HEK293T (cell line): ENCODE data around the gene MGMT.

Experiments
- CTCF ChIA-PET: fragments of 350-600 bp; formaldehyde crosslinking; extraction: SDS; loops from one replicate; lab custom pipeline; 2021; ENCODE audit warnings: antibody characterized with exemption, inconsistent platforms; lab: Yijun Ruan, JAX
- POLR2A ChIA-PET: fragments of 350-600 bp; formaldehyde crosslinking; extraction: SDS; loops from one replicate; lab custom pipeline; 2020; ENCODE audit warnings: antibody characterized with exemption, inconsistent platforms; lab: Yijun Ruan, JAX
- DNase-seq: peaks from one replicate; pipeline ENCODE4 v3.0.0; 2012; ENCODE audit warnings: mixed read lengths; ENCODE audit errors: extremely low spot score
- ARNT ChIP-seq: fragments of 450-650 bp; IDR thresholded peaks from 2 replicates; pipeline ENCODE4 v1.6.1; 2017; ENCODE audit warnings: mild to moderate bottlenecking
- BHLHE40 ChIP-seq: fragments of 450-650 bp; IDR thresholded peaks from 2 replicates; pipeline ENCODE4 v1.6.1; 2016; ENCODE audit warnings: mild to moderate bottlenecking, moderate library complexity, borderline replicate concordance
- CTBP1 ChIP-seq: fragments of 450-650 bp; IDR thresholded peaks from 2 replicates; pipeline ENCODE4 v1.6.1; 2016; ENCODE audit warnings: borderline replicate concordance
- ELF4 ChIP-seq: fragments of 450-650 bp; IDR thresholded peaks from 2 replicates; pipeline ENCODE4 v1.6.1; 2017; ENCODE audit warnings: antibody characterized with exemption
- FOXA1 ChIP-seq: fragments of 450-650 bp; IDR thresholded peaks from 2 replicates; pipeline ENCODE4 v1.6.1; 2016; ENCODE audit warnings: mild to moderate bottlenecking
- FOXK2 ChIP-seq: fragments of 450-650 bp; IDR thresholded peaks from 2 replicates; pipeline ENCODE4 v1.6.1; 2016; ENCODE audit warnings: mild to moderate bottlenecking
- FOXM1 ChIP-seq: fragments of 450-650 bp; IDR thresholded peaks from 2 replicates; pipeline ENCODE4 v1.6.1; 2017; ENCODE audit warnings: mild to moderate bottlenecking, borderline replicate concordance
- HDGF ChIP-seq: fragments of 450-650 bp; IDR thresholded peaks from 2 replicates; pipeline ENCODE4 v1.6.1; 2017; ENCODE audit warnings: antibody characterized with exemption, borderline replicate concordance
- L3MBTL2 ChIP-seq: fragments of 450-650 bp; conservative IDR thresholded peaks from 2 replicates; pipeline ENCODE4 v1.6.1; 2016; ENCODE audit warnings: mild to moderate bottlenecking
- LEF1 ChIP-seq: fragments of 450-650 bp; IDR thresholded peaks from 2 replicates; pipeline ENCODE4 v1.6.1; 2017; ENCODE audit warnings: mild to moderate bottlenecking, borderline replicate concordance
- NFRKB ChIP-seq: fragments of 450-650 bp; IDR thresholded peaks from 2 replicates; pipeline ENCODE4 v1.6.1; 2016; ENCODE audit warnings: mild to moderate bottlenecking, moderate library complexity
- PKNOX1 ChIP-seq: fragments of 450-650 bp; IDR thresholded peaks from 2 replicates; pipeline ENCODE4 v1.6.1; 2016
- SP1 ChIP-seq: fragments of 450-650 bp; IDR thresholded peaks from 2 replicates; pipeline ENCODE4 v1.6.1; 2017
- SUZ12 ChIP-seq: fragments of 450-650 bp; IDR thresholded peaks from 2 replicates; pipeline ENCODE4 v1.6.1; 2016; ENCODE audit warnings: mild to moderate bottlenecking
- TARDBP ChIP-seq: fragments of 450-650 bp; IDR thresholded peaks from 2 replicates; pipeline ENCODE4 v1.6.1; 2016
- ZNF384 ChIP-seq: fragments of 450-650 bp; IDR thresholded peaks from 2 replicates; pipeline ENCODE4 v1.6.1; 2016

Gene MGMT

GRCh38 chr10:129809431-129809830 lies 342.4 kb downstream of the MGMT start:
- no peak for DNase-seq
- ChIA-PET CTCF (no interaction called here), POLR2A (no interaction called here)
- TF ChIP-seq FOXK2 (no peak), CTBP1 (no peak), TARDBP (no peak), LEF1 (no peak), SP1 (no peak), L3MBTL2 (no peak), ARNT (no peak), HDGF (no peak), ELF4 (no peak), ZNF384 (no peak), NFRKB (no peak), FOXM1 (no peak), FOXA1 (no peak), SUZ12 (no peak), BHLHE40 (no peak), PKNOX1 (no peak)

GRCh38 chr10:129809841-129810240 lies 342.8 kb downstream of the MGMT start:
- ChIA-PET POLR2A (no interaction called here), CTCF (no interaction called here)
- no peak for DNase-seq
- TF ChIP-seq L3MBTL2: no peak
- no peak for TF ChIP-seq FOXK2
- no peak for TF ChIP-seq NFRKB
- no peak for TF ChIP-seq SUZ12
- TF ChIP-seq BHLHE40: no peak
- TF ChIP-seq ELF4: no peak
- TF ChIP-seq HDGF: no peak
- TF ChIP-seq FOXM1: no peak
- TF ChIP-seq ZNF384: no peak
- TF ChIP-seq ARNT: no peak
- no peak for TF ChIP-seq TARDBP
- no peak for TF ChIP-seq PKNOX1
- no peak for TF ChIP-seq LEF1
- no peak for TF ChIP-seq SP1

- TF ChIP-seq BHLHE40: no peak
- TF ChIP-seq FOXK2: no peak
- no peak for TF ChIP-seq SP1
- TF ChIP-seq ELF4: no peak
- no peak for TF ChIP-seq ZNF384
- TF ChIP-seq ARNT: no peak
- no peak for TF ChIP-seq FOXM1
- TF ChIP-seq HDGF: no peak
- TF ChIP-seq LEF1: no peak
- no peak for TF ChIP-seq CTBP1
- TF ChIP-seq FOXA1: no peak
- no peak for TF ChIP-seq NFRKB
- TF ChIP-seq PKNOX1: no peak
- TF ChIP-seq TARDBP: no peak
- DNase-seq: no peak
- ChIA-PET POLR2A (no interaction called here), CTCF (no interaction called here)
Measured at GRCh38 chr10:129811208-129811607, 344.2 kb downstream of the MGMT start.

GRCh38 chr10:129812398-129812797 lies 345.4 kb downstream of the MGMT start:
- DNase-seq: no peak
- TF ChIP-seq NFRKB (no peak), HDGF (no peak), PKNOX1 (no peak), SP1 (no peak), SUZ12 (no peak), TARDBP (no peak), L3MBTL2 (no peak), FOXM1 (no peak), ARNT (no peak), CTBP1 (no peak), BHLHE40 (no peak), ZNF384 (no peak)
- CTCF ChIA-PET: no interaction called here
- POLR2A ChIA-PET: no interaction called here

GRCh38 chr10:129814681-129815646 lies 347.9 kb downstream of the MGMT start:
- CTCF ChIA-PET: no interaction called here
- DNase-seq: no peak
- POLR2A ChIA-PET: no interaction called here
- no peak for TF ChIP-seq NFRKB
- TF ChIP-seq CTBP1: no peak
- no peak for TF ChIP-seq FOXM1
- no peak for TF ChIP-seq FOXK2
- TF ChIP-seq LEF1: no peak
- no peak for TF ChIP-seq ZNF384
- no peak for TF ChIP-seq L3MBTL2
- no peak for TF ChIP-seq FOXA1
